GM18868 (cell line): ENCODE data around the gene MYO15B.

Experiments
- ATAC-seq: cut with Tn5 transposase; IDR thresholded peaks from one replicate; pipeline ENCODE4 v1.9.1; 2021; ENCODE audit warnings: mild to moderate bottlenecking, moderate library complexity; ENCODE audit not compliant: unreplicated experiment

The MYO15B gene

DNA sequence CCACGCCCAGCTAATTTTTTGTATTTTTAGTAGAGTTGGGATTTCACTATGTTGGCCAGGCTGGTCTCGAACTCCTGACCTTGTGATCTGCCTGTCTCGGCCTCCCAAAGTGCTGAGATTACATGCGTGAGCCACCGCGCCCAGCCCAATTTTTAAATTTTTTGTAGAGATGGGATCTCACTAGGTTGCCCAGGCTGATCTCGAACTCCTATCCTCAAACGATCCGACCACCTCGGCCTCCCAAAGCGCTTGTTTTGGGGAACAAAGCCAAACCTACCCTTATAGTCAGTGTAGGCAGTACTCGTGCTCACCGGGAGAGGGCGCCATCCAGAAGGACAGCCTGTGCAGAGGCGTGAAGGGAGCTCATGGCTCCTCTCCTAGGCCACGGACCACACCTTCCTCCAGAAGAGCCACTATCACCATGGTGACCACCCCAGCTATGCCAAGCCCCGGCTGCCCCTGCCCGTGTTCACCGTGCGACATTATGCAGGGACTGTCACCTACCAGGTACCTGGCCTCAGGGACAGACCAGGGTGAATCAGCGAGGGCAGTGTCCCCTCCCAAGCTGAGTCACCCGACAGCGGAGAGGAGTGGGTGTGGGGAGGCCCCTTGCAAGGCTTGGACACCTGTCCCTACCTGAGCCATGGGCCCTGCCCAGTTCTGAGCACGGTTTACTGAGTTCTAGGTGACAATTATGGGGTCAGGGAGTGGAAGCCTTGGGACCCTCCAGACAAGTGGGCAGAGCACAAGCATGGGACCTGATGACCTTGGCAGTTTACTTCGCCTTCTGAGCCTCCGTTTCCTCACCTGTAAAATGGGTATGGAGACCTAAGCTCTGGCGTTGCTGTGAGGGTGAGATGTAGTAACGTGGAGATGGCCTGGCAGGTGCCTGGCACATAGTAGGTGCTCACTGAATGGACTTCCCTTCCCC lies 13.7 kb downstream of the MYO15B start:
- ATAC-seq, result no peak

DNA sequence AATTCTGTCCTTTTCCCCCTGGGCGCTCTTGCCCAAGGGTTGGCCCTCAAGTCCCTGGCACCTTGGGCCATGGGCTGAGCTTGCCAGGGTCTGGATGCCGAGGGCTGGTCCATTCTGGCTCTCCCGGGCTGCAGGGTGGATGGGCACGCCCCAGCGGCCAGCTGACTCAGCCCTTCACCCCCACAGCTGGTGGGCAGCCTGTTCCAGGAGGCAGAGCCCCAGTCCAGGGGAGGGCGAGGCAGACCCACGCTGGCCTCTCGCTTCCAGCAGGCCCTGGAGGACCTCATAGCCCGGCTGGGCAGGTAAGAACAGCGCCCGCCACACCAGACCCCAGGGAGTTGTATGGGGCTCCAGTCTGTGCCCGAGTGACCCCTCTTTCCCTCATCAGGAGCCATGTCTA lies 15.0 kb downstream of the MYO15B start:
- ATAC-seq, result no peak

DNA sequence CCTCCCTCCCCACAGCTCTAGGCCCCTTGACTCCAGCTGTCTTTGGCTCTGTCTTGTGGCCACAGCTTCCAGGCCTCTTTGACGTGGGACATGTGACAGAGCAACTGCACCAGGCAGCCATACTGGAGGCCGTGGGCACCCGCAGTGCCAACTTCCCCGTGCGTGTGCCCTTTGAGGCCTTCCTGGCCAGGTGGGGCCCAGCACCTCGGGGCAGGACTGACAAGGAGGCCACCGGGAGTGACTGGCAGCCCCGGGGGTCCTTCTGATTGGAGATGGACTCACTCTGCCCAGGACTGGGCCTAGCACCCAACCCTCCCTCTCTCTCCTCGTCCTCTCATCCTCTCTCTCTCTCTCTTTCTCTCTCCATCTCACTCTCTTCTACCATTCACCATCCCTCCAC lies 15.5 kb downstream of the MYO15B start:
- ATAC-seq, result no peak

DNA sequence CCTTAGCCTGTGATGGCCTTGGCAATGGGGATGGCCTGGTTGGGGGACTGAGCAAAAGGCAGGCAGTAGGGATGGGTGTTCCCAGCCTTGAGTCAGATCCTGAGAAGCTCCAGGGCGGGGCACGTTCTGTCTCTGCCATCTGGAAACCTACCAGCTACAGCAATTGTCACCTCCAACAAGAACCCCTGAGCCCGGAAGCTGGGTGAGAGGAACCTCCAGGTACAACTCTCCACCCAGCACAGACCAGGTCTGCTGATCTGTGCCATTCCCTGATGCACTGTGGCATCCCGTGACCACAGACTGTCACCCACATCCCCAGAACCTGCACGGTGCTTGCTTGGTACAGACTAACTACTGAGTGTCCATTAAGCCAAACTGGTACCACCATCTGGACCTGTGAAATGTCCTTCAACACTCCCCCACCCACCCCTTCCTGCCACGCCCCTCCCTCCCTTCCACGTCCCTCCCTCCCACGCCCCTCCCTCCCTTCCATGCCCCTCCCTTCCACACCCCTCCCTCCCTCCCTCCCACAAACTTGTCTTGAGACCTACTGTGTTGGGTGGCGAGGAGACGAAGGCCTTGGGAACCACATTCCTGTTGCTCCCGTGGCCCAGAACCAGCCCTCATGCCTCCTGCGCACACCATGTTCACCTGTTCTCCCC lies 16.6 kb downstream of the MYO15B start:
- ATAC-seq, result no peak

DNA sequence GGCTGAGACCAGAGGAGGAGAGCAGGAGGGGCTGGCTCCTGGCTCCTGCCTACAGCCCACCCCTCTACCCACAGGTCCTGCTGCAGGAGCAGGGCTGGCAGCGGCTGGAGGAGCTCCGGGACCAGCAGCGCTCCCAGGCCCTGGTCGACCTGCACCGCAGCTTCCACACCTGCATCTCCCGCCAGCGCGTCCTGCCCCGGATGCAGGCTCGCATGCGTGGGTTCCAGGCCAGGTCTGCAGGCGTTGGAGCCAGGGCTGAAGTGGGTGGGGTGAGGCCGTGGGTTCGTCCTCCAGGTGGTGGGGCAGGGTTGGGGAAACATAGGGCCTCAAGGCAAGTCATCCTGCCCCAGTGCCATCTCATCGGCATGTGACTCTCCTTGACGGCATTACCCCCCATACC lies 18.2 kb downstream of the MYO15B start:
- no peak for ATAC-seq

DNA sequence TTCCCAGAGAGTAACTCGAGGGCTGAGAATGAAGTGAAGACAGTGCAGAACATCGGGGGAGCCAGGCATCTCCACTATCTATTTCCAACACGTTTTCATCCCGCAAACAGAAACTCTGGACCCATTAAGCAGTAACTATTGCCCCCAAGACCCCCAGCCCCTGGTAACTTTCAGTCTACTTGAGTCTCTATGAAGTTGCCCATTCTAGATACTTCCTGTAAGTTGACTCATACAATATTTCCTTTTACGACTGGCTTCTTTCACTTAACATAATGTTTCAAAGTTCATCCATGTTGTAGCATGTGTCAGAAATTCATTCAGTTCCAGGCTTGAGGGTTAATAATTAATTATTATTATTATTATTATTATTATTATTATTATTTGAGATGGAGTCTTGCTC lies 19.5 kb downstream of the MYO15B start:
- no peak for ATAC-seq

DNA sequence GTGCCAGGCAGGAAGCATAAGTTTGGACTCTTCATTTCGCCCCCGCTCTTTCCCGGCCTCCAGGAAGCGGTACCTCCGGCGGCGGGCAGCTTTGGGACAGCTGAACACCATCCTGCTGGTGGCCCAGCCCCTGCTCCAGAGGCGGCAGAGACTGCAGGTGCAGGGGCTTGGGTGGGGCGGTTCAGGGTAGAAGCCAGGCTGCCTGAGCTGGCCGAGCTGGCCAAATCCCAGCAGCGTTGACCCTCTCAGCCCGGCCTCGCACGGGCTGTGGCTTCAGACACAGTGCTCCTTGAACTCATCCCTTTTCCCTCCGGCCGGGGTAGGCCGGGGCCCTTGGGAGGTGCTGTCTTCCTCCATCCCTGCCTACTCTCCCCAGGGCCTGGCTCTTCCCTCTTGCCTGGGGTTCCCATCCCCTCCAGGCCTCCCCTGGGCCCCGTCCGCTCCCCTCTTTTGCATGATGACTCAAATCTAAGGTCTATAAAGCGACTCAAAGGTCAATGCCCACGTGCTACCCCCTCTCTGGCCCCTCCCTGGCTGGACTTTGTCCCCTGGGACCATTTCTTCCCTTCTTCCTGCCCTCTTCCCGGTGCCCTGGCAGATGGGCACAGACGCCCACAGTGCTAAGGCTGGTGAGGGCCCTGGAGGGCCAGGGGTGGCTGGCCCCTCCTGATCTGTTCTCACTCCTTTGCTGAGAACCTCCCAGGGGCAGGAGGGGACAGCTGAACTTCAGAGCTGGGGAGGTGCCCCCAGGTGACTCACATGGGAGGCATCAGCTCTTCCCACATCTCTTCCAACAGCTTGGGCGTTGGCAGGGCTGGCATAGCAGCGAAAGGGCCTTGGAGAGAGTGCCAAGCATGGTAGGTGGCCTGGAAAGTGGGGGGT lies 22.7 kb downstream of the MYO15B start:
- ATAC-seq, result no peak

DNA sequence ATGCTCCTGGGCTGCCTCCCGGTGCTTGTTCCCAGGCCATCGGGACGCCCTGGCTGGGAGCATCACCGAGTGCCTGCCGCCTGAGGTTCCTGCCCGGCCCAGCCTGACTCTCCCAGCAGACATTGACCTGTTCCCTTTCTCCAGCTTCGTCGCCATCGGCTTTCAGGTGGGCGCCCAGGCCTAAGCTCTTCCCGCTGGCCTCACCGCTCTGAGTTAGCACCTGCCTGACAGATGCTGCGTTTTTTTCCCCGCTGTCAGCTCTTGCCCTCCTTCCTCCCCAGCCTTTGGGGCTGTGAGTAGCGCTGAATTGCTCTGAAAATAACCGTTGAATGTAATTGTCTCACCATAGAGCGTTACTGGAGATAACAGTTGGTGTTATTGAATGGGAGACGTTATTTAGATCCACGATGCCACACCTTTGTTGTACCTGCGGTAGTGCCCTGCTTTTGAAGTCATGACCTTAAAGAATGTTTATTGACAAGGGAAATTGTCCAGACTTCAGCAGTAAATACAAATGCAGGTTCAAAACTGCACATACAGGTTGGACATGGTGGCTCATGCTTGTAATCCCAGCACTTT lies 24.3 kb downstream of the MYO15B start:
- no peak for ATAC-seq

DNA sequence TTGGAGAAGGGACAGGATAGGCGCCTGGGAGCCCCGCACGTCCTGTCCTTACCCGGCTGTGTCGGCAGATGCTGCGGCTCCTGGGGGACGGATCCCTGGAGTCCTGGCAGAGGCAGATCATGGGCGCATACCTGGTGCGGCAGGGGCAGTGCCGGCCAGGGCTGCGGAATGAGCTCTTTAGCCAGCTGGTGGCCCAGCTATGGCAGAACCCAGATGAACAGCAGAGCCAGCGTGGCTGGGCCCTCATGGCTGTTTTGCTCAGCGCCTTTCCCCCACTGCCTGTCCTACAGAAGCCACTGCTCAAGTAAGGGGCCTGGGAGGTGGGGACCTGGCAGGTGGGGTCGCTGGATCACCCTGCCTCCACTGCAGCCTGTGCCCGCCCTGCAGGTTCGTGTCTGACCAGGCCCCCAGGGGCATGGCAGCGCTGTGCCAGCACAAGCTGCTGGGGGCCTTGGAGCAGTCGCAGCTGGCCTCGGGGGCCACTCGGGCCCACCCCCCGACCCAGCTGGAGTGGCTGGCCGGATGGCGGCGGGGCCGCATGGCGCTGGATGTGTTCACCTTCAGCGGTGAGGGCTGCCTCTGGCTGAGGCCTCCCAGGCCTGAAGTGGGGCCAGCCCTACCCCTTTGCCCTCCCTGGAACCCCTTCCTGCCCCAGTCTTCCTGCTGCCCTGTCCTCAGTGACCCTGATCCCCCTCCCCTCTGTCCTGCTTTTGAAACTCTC lies 25.5 kb downstream of the MYO15B start:
- ATAC-seq, result no peak

DNA sequence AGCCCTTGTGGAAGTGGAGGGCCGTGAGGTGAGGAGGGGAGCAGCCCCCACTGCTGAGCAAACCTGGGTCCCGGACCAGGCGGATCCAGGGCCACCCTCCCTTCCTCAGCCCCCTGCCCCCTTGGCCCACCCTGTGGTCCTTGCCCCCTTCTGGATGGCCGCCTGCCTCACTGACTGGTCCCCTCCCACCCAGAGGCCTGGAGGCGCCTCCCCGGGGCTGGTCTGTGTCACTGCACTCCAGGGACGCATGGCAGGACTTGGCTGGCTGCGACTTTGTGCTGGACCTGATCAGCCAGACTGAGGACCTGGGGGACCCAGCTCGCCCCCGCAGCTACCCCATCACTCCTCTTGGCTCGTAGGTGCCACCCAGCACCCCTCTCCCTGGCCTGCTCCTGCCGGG lies 26.4 kb downstream of the MYO15B start:
- no peak for ATAC-seq

DNA sequence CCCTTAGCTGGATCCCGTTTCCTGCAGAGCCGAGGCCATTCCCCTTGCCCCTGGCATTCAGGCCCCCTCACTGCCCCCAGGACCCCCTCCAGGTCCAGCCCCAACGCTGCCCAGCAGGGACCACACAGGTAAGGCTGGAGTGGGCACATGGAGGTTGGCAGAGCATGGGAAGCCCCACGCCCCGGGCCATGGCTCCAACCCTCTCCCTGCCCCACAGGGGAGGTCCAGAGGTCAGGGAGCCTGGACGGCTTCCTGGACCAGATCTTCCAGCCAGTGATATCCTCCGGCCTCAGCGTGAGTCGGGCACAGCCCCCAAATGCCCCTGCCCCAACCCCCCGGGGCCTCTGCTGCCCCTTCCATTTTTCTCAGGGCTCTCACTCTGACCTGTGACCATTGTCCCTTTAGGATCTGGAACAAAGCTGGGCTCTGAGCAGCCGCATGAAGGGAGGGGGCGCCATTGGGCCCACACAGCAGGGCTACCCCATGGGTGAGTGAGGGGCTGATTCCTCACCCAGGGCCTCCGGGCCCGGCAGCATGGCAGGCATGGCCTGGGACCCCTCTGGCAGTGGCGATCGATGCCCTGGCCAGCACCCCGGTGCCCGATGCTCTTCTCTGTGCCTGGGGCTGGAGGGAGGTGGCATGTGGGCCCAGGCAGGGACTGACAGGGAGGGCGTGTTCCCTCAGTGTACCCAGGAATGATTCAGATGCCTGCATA lies 27.1 kb downstream of the MYO15B start:
- no peak for ATAC-seq

DNA sequence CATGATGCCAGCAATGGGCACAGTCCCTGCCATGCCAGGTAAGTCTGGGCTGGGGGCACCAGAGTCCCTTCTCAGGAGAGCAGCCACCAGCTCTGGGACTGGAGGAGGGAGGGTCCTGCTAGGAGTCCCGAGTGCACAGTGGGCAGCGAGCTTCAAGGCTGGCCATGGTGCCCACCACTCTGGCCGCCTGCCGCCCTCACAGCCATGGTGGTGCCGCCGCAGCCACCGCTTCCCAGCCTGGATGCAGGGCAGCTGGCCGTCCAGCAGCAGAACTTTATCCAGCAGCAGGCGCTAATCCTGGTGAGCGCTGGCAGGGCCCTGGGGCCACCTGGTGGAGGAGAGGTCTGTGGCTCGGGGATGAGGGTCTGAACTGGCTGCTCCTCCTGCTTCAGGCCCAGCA lies 27.7 kb downstream of the MYO15B start:
- ATAC-seq, result no peak

DNA sequence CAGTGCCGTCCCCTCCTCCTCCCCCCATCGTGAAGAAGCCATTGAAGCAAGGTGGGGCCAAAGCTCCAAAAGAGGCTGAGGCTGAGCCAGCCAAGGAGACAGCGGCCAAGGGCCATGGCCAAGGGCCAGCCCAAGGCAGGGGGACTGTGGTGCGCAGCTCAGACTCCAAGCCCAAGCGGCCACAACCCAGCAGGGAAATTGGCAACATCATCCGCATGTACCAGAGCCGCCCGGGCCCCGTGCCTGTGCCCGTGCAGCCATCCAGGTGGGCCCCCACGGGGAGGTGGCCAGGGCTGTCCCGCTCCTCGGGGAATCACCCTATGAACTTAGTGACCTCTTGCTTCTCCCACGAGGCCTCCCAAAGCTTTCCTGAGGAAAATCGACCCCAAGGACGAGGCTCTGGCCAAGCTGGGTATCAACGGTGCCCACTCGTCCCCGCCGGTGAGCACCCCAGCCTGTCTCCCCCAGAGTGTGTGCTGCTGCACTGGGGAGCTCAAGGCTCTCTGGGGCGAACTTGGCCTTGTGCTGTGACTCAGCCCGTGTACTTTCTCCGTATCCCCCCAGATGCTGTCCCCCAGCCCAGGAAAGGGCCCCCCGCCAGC lies 29.0 kb downstream of the MYO15B start:
- no peak for ATAC-seq

DNA sequence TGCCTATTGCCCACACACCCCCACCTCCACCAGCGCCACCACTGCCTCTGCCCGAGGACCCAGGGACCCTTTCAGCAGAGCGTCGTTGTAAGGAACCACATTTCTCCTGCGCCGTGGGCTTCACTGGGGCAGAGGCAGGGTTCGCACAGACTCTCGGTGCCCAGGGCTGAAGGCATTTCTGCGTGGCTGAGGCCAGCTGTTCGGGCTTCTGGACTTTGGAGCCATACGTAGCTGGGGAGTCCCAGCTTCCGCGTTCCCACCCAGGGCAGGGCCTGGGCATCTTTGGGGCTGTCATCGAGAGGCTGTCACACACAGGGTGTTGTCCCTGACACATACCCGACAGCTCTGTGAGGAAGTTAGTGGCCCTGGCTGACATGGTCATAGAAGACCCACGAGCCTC lies 29.6 kb downstream of the MYO15B start:
- no peak for ATAC-seq

DNA sequence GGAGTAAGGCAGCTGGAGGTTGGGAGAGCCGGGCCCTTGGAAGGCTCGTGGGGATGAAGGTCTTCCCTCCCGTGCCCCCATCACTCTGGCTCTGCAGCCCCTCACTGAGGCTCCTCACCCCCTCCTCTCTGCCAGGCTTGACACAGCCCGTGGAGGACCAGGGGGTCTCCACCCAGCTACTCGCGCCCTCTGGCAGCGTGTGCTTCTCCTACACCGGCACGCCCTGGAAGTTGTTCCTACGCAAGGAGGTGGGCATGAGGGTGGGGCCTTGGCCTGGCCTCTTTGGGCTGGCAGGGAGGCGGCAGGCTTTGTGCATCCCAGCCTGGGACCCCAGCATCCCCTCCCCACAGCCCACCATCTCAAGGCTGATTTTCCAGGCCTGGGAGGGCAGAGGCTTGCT lies 30.1 kb downstream of the MYO15B start:
- ATAC-seq, result no peak

DNA sequence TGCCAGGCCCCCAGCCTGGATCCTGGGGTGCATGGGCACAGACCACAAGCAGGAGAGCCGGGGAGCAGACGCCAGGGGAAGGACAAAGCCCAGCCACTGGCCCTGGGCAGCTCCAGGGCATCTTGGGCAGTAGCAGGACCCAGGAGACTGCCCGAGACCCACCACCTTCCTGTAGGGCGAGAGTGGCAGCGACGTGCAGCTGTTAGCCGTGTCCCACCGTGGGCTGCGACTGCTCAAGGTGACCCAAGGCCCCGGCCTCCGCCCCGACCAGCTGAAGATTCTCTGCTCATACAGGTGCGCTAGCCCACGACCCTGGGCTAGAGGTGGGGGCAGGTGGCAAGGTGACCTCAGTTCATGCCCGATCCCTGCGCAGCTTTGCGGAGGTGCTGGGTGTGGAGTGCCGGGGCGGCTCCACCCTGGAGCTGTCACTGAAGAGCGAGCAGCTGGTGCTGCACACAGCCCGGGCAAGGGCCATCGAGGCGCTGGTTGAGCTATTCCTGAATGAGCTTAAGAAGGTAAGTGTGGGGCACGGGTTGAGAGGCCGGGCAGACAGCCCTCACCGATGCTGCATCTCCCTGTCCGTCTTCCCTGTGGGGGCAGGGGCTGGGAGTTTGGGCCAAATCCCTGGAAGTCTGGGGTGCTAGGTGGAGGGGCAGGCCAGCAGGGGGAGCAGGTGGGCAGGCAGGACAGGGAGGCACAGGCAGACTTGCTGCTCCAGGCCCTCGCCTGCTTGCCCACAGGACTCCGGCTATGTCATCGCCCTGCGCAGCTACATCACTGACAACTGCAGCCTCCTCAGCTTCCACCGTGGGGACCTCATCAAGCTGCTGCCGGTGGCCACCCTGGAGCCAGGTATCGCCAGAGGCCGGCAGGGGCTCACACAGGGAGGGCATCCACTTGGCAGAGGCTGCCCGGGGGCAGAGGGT lies 32.2 kb downstream of the MYO15B start:
- ATAC-seq, result no peak

DNA sequence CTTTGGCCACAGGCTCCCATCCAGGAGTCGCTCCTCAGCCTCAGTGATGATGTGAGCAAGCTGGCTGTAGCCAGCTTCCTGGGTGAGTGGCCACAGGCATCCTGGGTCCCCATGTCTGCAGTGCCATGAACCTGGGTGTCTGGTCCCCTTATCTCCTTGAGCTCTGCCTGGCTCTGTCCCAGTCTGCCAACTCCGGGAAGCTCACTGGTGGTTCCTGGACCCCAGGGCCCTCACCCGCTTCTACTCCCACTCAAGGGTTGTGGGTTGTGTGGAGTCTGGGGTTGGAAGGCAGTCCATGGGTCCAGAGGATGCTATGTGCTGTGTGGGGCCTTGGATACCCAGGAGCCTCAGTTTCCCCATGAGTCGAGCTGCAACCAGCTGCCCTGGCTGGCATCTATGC lies 33.9 kb downstream of the MYO15B start:
- ATAC-seq, result no peak

DNA sequence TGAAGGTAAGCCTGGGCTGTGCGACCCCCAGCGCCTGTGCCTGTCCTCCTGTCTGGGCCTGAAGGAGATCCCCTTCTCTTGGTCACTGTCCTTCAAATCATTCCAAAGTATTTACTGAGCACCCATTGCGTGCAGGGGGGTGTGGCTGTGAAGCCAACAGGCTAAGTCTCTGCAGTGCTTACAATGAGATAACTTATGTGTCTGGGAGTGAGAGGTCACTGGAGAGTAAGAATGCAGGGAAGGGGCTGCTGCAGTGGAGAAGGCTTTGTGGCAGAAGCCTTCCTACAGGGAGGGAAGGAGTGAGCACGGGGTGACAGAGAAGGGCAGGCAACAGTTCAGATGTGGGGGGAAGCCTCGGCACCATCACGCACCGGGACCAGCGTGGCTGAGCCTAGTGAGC lies 34.5 kb downstream of the MYO15B start:
- no peak for ATAC-seq
